CD8-positive, alpha-beta memory T cell (primary cell): ENCODE data around the gene ZPBP2. TPM values are rescaled to one million over a fixed set of nuclear protein-coding genes. Genes with fewer than 3 reads are reported as not detected.
A peak's percentile ranks its signal among the peaks of the same experiment; 100 is the strongest.

Experiments
- CTCF ChIA-PET: fragments of 350-600 bp; sonication (Branson Sonifier 250); formaldehyde crosslinking; loops from one replicate; lab custom pipeline; 2021; ENCODE audit warnings: antibody characterized with exemption; lab: Charles Lee
- POLR2A ChIA-PET: fragments of 350-600 bp; sonication (Branson Sonifier 250); formaldehyde crosslinking; loops from one replicate; lab custom pipeline; 2021; ENCODE audit warnings: antibody characterized with exemption; lab: Charles Lee
- DNase-seq, 5 donors: peaks; one replicate each; pipeline versions ENCODE4 v3.0.0 to v3.0.0-alpha.2; 2020 to 2022; ENCODE audit warnings: mixed read lengths in 1 of 5
- H3K27ac ChIP-seq: one replicate; pipeline ENCODE4 v1.7.0; 2013; ENCODE audit warnings: low read depth, mild to moderate bottlenecking, low read length, moderate library complexity
- H3K27me3 ChIP-seq: 2 replicates; pipeline ENCODE4 v1.7.0; 2013; ENCODE audit warnings: low read length, mild to moderate bottlenecking; ENCODE audit not compliant: insufficient read depth, poor library complexity, severe bottlenecking
- H3K36me3 ChIP-seq: 2 replicates; pipeline ENCODE4 v1.7.0; 2013; ENCODE audit warnings: mild to moderate bottlenecking, low read length, moderate library complexity; ENCODE audit not compliant: insufficient read depth
- H3K4me1 ChIP-seq: 2 replicates; pipeline ENCODE4 v1.7.0; 2013; ENCODE audit warnings: mild to moderate bottlenecking, low read length, moderate library complexity; ENCODE audit not compliant: insufficient read depth
- H3K4me3 ChIP-seq: 2 replicates; pipeline ENCODE4 v1.7.0; 2013; ENCODE audit warnings: mild to moderate bottlenecking, low read length
- H3K9me3 ChIP-seq: 2 replicates; pipeline ENCODE4 v1.7.0; 2013; ENCODE audit warnings: mild to moderate bottlenecking, low read length
- H3K27ac Mint-ChIP-seq, 8 donors: one replicate each; pipeline ENCODE4 v1.8.0; 2020 to 2021; ENCODE audit warnings: mixed read lengths in 8 of 8, mild to moderate bottlenecking in 6 of 8, inconsistent platforms in 3 of 8, moderate library complexity in 3 of 8
- H3K27me3 Mint-ChIP-seq, 2 donors: one replicate each; pipeline ENCODE4 v1.8.0; 2020 to 2021; ENCODE audit warnings: mixed read lengths in 2 of 2, mild to moderate bottlenecking in 1 of 2, moderate library complexity in 1 of 2
- H3K36me3 Mint-ChIP-seq, 3 donors: one replicate each; pipeline ENCODE4 v1.8.0; 2020 to 2021; ENCODE audit warnings: mixed read lengths in 3 of 3, inconsistent platforms in 1 of 3, mild to moderate bottlenecking in 1 of 3
- H3K4me1 Mint-ChIP-seq, 3 donors: one replicate each; pipeline ENCODE4 v1.8.0; 2020 to 2021; ENCODE audit warnings: mixed read lengths in 3 of 3, inconsistent platforms in 1 of 3, mild to moderate bottlenecking in 1 of 3
- H3K4me3 Mint-ChIP-seq, 7 donors: one replicate each; pipeline ENCODE4 v1.8.0; 2020 to 2021; ENCODE audit warnings: mixed read lengths in 7 of 7, mild to moderate bottlenecking in 6 of 7, moderate library complexity in 4 of 7, inconsistent platforms in 2 of 7
- H3K9me3 Mint-ChIP-seq, 5 donors: one replicate each; pipeline ENCODE4 v1.8.0; 2020 to 2022; ENCODE audit warnings: mixed read lengths in 5 of 5, mild to moderate bottlenecking in 3 of 5, moderate library complexity in 2 of 5, inconsistent platforms in 1 of 5
- polyA plus RNA-seq: library from polyadenylated mRNA; unstranded; fragments of 300-500 nt; fragmentation: Illumina TruSeq; gene quantifications from one replicate; pipeline ENCODE4 v1.2.3, GENCODE V29; 2021
- total RNA-seq, 2 experiments: library from RNA; stranded (reverse); gene quantifications; one replicate each; pipeline ENCODE4 v1.2.3, GENCODE V29; 2021

The ZPBP2 gene
- total and polyA plus RNA-seq, 3 experiments from 2014 or later, result 0.09 to 0.74 (median 0.58) TPM

GRCh38 chr17:39923230-39923629, 55.2 kb downstream of the ZPBP2 start:
- peaks cover 29% of the 10 kb centered on the region for H3K36me3 ChIP-seq
- no peak overlapping the region for H3K27ac ChIP-seq
- ChIA-PET POLR2A (interaction anchor here (0.6 kb wide), 1 partner anchor 74 kb away, joined by 3 read pairs; no protein-coding TSS in a partner anchor), CTCF (interaction anchor here (1.1 kb wide), 1 partner anchor 35 kb away, joined by 6 read pairs; no protein-coding TSS in a partner anchor)
- peaks cover 61 to 88% (median 81%) of the 10 kb centered on the region in 3 donors for H3K4me1 Mint-ChIP-seq
- H3K27me3 ChIP-seq, result no peaks in the 10 kb centered on the region
- peaks cover 78% of the 10 kb centered on the region for H3K4me1 ChIP-seq
- no peak for DNase-seq
- no peaks in the 10 kb centered on the region for H3K9me3 Mint-ChIP-seq
- peaks cover 0 to 70% (median 10%) of the 10 kb centered on the region in 3 donors for H3K36me3 Mint-ChIP-seq
- H3K4me3 Mint-ChIP-seq, result peak overlapping the region in 5 of 7 donors; percentile 12 to 45 (median 34)
- H3K4me3 ChIP-seq, result no peak overlapping the region
- H3K9me3 ChIP-seq, result no peaks in the 10 kb centered on the region
- no peaks in the 10 kb centered on the region for H3K27me3 Mint-ChIP-seq
- H3K27ac Mint-ChIP-seq, result peak overlapping the region in 6 of 8 donors; percentile 19 to 84 (median 74)

GRCh38 chr17:39923836-39924690, 56.1 kb downstream of the ZPBP2 start:
- Histone ChIP-seq H3K27ac (peak overlapping the region; percentile 10), H3K4me1 (peaks cover 71% of the 10 kb centered on the region), H3K36me3 (peaks cover 29% of the 10 kb centered on the region), H3K27me3 (no peaks in the 10 kb centered on the region), H3K4me3 (peak overlapping the region; percentile 71), H3K9me3 (no peaks in the 10 kb centered on the region)
- Mint-ChIP-seq H3K27me3 (no peaks in the 10 kb centered on the region), H3K27ac (peak overlapping the region in 7 of 8 donors; percentile 90 to 98 (median 94)), H3K4me3 (peak overlapping the region; percentile 81 to 96 (median 92)), H3K4me1 (peaks cover 57 to 82% (median 72%) of the 10 kb centered on the region in 3 donors), H3K9me3 (no peaks in the 10 kb centered on the region), H3K36me3 (peaks cover 0 to 65% (median 5%) of the 10 kb centered on the region in 3 donors)
- CTCF ChIA-PET, result interaction anchor here (1.0 kb wide), 1 partner anchor 56 kb away, joined by 4 read pairs; the partner anchor contains the start of gene PSMD3
- DNase-seq, result no peak
- POLR2A ChIA-PET, result interaction anchor here (0.6 kb wide), 1 partner anchor 73 kb away, joined by 3 read pairs; no protein-coding TSS in a partner anchor

- no peaks in the 10 kb centered on the region for H3K9me3 ChIP-seq
- H3K4me3 ChIP-seq, result peak overlapping the region; percentile 71
- Mint-ChIP-seq H3K36me3 (peaks cover 0 to 61% (median 5%) of the 10 kb centered on the region in 3 donors), H3K4me1 (peaks cover 55 to 79% (median 69%) of the 10 kb centered on the region in 3 donors), H3K27ac (peak overlapping the region in 7 of 8 donors; percentile 90 to 98 (median 94)), H3K4me3 (peak overlapping the region; percentile 81 to 96 (median 92)), H3K27me3 (no peaks in the 10 kb centered on the region), H3K9me3 (no peaks in the 10 kb centered on the region)
- H3K27me3 ChIP-seq, result no peaks in the 10 kb centered on the region
- POLR2A ChIA-PET, result no interaction called here
- CTCF ChIA-PET, result interaction anchor here (1.0 kb wide), 1 partner anchor 56 kb away, joined by 4 read pairs; the partner anchor contains the start of gene PSMD3
- no peak for DNase-seq
- peaks cover 71% of the 10 kb centered on the region for H3K4me1 ChIP-seq
- peaks cover 29% of the 10 kb centered on the region for H3K36me3 ChIP-seq
- H3K27ac ChIP-seq, result peak overlapping the region; percentile 10
These were observed 56.7 kb downstream of the ZPBP2 start for GRCh38 chr17:39924691-39925055.

- Histone ChIP-seq H3K4me3 (peak overlapping the region; percentile 71), H3K4me1 (peaks cover 64% of the 10 kb centered on the region), H3K27me3 (no peaks in the 10 kb centered on the region), H3K27ac (peak overlapping the region; percentile 57), H3K36me3 (peaks cover 24% of the 10 kb centered on the region), H3K9me3 (no peaks in the 10 kb centered on the region)
- H3K4me3 Mint-ChIP-seq, result peak overlapping the region; percentile 85 to 96 (median 92)
- H3K4me1 Mint-ChIP-seq, result peaks cover 55 to 74% (median 64%) of the 10 kb centered on the region in 3 donors
- no peaks in the 10 kb centered on the region for H3K9me3 Mint-ChIP-seq
- H3K27ac Mint-ChIP-seq, result peak overlapping the region; percentile 54 to 98 (median 94)
- CTCF ChIA-PET, result interaction anchor here (1.2 to 2.3 kb wide), 5 partner anchors 23 to 195 kb away, joined by 3 to 10 read pairs (median 4); partner anchors contain the start of gene MIEN1
- no peak for DNase-seq
- peaks cover 0 to 55% (median 5%) of the 10 kb centered on the region in 3 donors for H3K36me3 Mint-ChIP-seq
- POLR2A ChIA-PET, result interaction anchor here (0.7 to 1.9 kb wide), 4 partner anchors 55 to 129 kb away, joined by 3 to 13 read pairs (median 4); partner anchors contain the start of genes MED24 and PSMD3
- H3K27me3 Mint-ChIP-seq, result no peaks in the 10 kb centered on the region
These were observed 57.5 kb downstream of the ZPBP2 start for GRCh38 chr17:39925282-39926134.

- peaks cover 24% of the 10 kb centered on the region for H3K36me3 ChIP-seq
- Mint-ChIP-seq H3K27ac (peak overlapping the region; percentile 90 to 98 (median 94)), H3K27me3 (no peaks in the 10 kb centered on the region), H3K36me3 (peaks cover 0 to 48% (median 5%) of the 10 kb centered on the region in 3 donors), H3K9me3 (no peaks in the 10 kb centered on the region), H3K4me3 (peak overlapping the region; percentile 85 to 96 (median 92)), H3K4me1 (peaks cover 51 to 68% (median 58%) of the 10 kb centered on the region in 3 donors)
- CTCF ChIA-PET, result interaction anchor here (1.2 to 2.3 kb wide), 6 partner anchors 24 to 196 kb away, joined by 3 to 10 read pairs (median 4); partner anchors contain the start of genes IKZF3 and MIEN1
- no peaks in the 10 kb centered on the region for H3K9me3 ChIP-seq
- H3K4me1 ChIP-seq, result peaks cover 57% of the 10 kb centered on the region
- peak overlapping the region; percentile 71 for H3K4me3 ChIP-seq
- peak in 1 of 5 donors; percentile 67 for DNase-seq
- no peaks in the 10 kb centered on the region for H3K27me3 ChIP-seq
- POLR2A ChIA-PET, result interaction anchor here (0.6 to 1.9 kb wide), 8 partner anchors 54 to 1055 kb away, joined by 3 to 13 read pairs (median 3); partner anchors contain the start of genes MED24, PGAP3 and PSMD3
- H3K27ac ChIP-seq, result peak overlapping the region; percentile 57
These were observed 58.2 kb downstream of the ZPBP2 start for GRCh38 chr17:39926135-39926587.

GRCh38 chr17:39926588-39927100, 58.6 kb downstream of the ZPBP2 start:
- Histone ChIP-seq H3K36me3 (peaks cover 22% of the 10 kb centered on the region), H3K4me1 (peaks cover 52% of the 10 kb centered on the region), H3K27ac (peak overlapping the region; percentile 57), H3K27me3 (no peaks in the 10 kb centered on the region), H3K4me3 (peak overlapping the region; percentile 71), H3K9me3 (no peaks in the 10 kb centered on the region)
- ChIA-PET CTCF (interaction anchor here (1.0 to 2.3 kb wide), 5 partner anchors 30 to 172 kb away, joined by 3 to 10 read pairs (median 4); partner anchors contain the start of genes IKZF3 and PSMD3), POLR2A (interaction anchor here (0.6 to 1.9 kb wide), 7 partner anchors 54 to 1055 kb away, joined by 3 to 13 read pairs (median 3); partner anchors contain the start of genes MED24, PGAP3 and PSMD3)
- DNase-seq, result peak; percentile 37 to 81 (median 53)
- Mint-ChIP-seq H3K36me3 (peaks cover 0 to 43% (median 5%) of the 10 kb centered on the region in 3 donors), H3K27ac (peak overlapping the region; percentile 90 to 98 (median 94)), H3K4me3 (peak overlapping the region; percentile 85 to 96 (median 92)), H3K4me1 (peaks cover 46 to 63% (median 53%) of the 10 kb centered on the region in 3 donors), H3K27me3 (no peaks in the 10 kb centered on the region), H3K9me3 (no peaks in the 10 kb centered on the region)
